Measurements from ENCODE around the gene BAG2.

DNA sequence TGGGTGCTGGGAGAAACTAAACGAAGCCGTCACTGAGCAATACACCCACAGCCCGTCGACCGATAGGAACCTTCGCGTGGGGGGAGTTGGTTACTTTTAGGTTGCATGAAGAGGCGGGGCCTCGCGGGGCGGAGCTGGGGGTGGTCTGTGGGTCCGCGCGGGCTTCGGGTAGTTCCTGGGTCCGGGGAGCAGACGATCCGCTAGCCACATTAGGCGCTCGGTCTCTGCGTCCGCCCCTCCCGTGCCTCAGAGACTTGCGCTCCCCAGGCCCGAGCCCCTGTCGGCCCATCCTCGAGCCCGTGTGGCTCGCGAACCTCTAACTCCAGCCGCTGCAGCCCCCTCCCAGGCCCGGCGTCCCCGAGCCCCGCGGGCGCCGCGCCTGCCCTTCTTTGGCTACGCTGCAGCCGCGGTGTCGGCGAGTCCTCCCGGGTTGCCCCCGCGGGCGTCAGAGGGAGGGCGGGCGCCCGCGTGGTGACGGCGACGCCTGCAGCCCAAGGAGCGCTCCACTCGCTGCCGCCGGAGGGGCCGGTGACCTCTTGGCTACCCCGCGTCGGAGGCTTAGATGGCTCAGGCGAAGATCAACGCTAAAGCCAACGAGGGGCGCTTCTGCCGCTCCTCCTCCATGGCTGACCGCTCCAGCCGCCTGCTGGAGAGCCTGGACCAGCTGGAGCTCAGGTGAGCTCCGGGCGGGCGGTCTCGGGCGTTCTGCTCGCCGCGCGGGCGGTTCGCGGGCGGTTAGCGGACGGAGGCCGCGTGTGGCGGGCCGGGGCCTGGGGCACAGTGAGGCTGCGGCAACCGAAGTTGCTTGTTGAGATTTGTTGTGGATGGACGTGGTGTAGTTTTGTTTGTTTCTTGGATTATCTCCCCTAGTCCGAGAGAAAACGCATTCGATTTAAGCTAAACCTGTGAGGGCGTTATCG is at the start of gene BAG2:
- TF ChIP-seq, protein P1, sequence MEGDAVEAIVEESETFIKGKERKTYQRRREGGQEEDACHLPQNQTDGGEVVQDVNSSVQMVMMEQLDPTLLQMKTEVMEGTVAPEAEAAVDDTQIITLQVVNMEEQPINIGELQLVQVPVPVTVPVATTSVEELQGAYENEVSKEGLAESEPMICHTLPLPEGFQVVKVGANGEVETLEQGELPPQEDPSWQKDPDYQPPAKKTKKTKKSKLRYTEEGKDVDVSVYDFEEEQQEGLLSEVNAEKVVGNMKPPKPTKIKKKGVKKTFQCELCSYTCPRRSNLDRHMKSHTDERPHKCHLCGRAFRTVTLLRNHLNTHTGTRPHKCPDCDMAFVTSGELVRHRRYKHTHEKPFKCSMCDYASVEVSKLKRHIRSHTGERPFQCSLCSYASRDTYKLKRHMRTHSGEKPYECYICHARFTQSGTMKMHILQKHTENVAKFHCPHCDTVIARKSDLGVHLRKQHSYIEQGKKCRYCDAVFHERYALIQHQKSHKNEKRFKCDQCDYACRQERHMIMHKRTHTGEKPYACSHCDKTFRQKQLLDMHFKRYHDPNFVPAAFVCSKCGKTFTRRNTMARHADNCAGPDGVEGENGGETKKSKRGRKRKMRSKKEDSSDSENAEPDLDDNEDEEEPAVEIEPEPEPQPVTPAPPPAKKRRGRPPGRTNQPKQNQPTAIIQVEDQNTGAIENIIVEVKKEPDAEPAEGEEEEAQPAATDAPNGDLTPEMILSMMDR (optimal IDR thresholded peaks at IDR 0.05 in 1 of 3, IDR thresholded peaks at IDR 0.05 in 1 of 3, conservative IDR thresholded peaks at IDR 0.05 in 1 of 3; ENCODE audit: extremely low read depth in 1 of 3, insufficient read depth in 2 of 3, low read length in 3 of 3), result no peak
- TF ChIP-seq EZH2 (IDR thresholded peaks at IDR 0.05; ENCODE audit: low read length), result no peak
